ENCODE data around the gene GRIN2A. TPM values are rescaled to one million over a fixed set of nuclear protein-coding genes. Genes with fewer than 3 reads are reported as not detected.

GRIN2A gene
- total and polyA plus RNA-seq, 2 experiments from 2014 or later: 0.05 to 1.6 TPM

DNA sequence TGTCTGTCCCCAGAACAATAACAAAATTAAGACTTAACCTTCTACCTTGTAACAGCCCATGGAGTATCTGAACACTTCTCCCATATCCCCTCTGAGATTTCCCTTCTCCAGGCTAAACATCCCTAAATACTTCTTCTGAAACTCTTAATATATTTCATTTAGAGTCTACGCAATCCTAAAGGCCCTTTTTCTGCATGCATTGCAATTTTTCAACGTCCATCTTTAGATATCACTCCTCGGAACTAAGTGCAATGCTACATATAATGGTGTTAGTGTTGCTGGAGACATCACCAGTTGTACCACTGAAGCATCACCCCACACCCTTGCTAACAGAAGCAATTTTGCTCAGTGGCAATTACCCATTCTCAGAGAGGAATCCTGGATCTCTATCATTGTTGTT is 13.2 kb downstream of the GRIN2A start:
- no peaks in the 10 kb centered on the region for H3K79me2 ChIP-seq
- H3K36me3 ChIP-seq (replicated peaks; ENCODE audit: insufficient read depth, low read depth): no peaks in the 10 kb centered on the region
- no peak overlapping the region for H3K4me3 ChIP-seq
- 93% methylated on average over 3 of the region's 3 CpGs for WGBS (ENCODE audit: low lambda C conversion rate, missing lambda C conversion rate)
- H3K27ac ChIP-seq: no peak overlapping the region
- H3K9me3 ChIP-seq (ENCODE audit: low read depth): peaks cover 5% of the 10 kb centered on the region
- no peaks in the 10 kb centered on the region for H3K4me1 ChIP-seq (ENCODE audit: insufficient read depth)
- DNase-seq (ENCODE audit: low spot score): no peak
- TF ChIP-seq, protein P1, sequence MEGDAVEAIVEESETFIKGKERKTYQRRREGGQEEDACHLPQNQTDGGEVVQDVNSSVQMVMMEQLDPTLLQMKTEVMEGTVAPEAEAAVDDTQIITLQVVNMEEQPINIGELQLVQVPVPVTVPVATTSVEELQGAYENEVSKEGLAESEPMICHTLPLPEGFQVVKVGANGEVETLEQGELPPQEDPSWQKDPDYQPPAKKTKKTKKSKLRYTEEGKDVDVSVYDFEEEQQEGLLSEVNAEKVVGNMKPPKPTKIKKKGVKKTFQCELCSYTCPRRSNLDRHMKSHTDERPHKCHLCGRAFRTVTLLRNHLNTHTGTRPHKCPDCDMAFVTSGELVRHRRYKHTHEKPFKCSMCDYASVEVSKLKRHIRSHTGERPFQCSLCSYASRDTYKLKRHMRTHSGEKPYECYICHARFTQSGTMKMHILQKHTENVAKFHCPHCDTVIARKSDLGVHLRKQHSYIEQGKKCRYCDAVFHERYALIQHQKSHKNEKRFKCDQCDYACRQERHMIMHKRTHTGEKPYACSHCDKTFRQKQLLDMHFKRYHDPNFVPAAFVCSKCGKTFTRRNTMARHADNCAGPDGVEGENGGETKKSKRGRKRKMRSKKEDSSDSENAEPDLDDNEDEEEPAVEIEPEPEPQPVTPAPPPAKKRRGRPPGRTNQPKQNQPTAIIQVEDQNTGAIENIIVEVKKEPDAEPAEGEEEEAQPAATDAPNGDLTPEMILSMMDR (IDR thresholded peaks at IDR 0.05; ENCODE audit: poor library complexity): no peak
- no peak for TF ChIP-seq EZH2phosphoT487 (IDR thresholded peaks at IDR 0.05; ENCODE audit: low read depth, severe bottlenecking, unreplicated experiment)
- TF ChIP-seq EZH2 (IDR thresholded peaks at IDR 0.05; ENCODE audit: borderline replicate concordance): no peak
- H4K20me1 ChIP-seq (ENCODE audit: insufficient read depth, poor library complexity, severe bottlenecking): no peaks in the 10 kb centered on the region
- H3K9me2 ChIP-seq (replicated peaks; ENCODE audit: insufficient read depth): no peaks in the 10 kb centered on the region
- no peak overlapping the region for H3K4me2 ChIP-seq
- H2AFZ ChIP-seq: no peak overlapping the region
- H3K27me3 ChIP-seq: no peaks in the 10 kb centered on the region

DNA sequence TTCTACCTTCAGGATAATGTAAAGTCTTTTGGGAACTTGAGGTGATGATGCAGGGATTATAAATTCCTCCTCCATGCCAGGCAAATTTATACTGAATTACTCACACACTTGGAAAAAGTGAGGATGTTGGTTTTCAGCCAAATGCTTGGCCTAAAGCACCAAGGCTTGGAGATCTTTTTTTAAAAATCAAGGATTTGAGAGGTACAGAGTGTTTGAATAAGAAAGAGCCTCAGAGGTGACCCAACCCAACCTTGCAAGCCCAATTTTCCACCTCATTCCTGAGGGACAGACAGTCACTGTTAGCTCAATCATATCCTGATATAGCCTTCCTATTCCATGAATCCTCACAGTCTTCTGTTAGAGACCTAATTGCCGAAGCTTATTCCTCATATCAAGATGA is 14.0 kb downstream of the GRIN2A start:
- Histone ChIP-seq H3K4me1 (ENCODE audit: insufficient read depth) (no peaks in the 10 kb centered on the region), H3K4me3 (no peak overlapping the region), H3K9me2 (replicated peaks; ENCODE audit: insufficient read depth) (no peaks in the 10 kb centered on the region), H3K27me3 (no peaks in the 10 kb centered on the region), H3K9me3 (ENCODE audit: low read depth) (peaks cover 5% of the 10 kb centered on the region), H3K27ac (no peak overlapping the region), H3K4me2 (no peak overlapping the region), H4K20me1 (ENCODE audit: insufficient read depth, poor library complexity, severe bottlenecking) (no peaks in the 10 kb centered on the region), H3K79me2 (no peaks in the 10 kb centered on the region), H2AFZ (no peak overlapping the region), H3K36me3 (replicated peaks; ENCODE audit: insufficient read depth, low read depth) (no peaks in the 10 kb centered on the region)
- no peak for DNase-seq (ENCODE audit: low spot score)
- no peak for TF ChIP-seq EZH2 (IDR thresholded peaks at IDR 0.05; ENCODE audit: borderline replicate concordance)
- no peak for TF ChIP-seq EZH2phosphoT487 (IDR thresholded peaks at IDR 0.05; ENCODE audit: low read depth, severe bottlenecking, unreplicated experiment)
- TF ChIP-seq, protein P1 (IDR thresholded peaks at IDR 0.05; ENCODE audit: poor library complexity): no peak
- WGBS (ENCODE audit: low lambda C conversion rate, missing lambda C conversion rate): 100% methylated on average over 1 of the region's 1 CpG

DNA sequence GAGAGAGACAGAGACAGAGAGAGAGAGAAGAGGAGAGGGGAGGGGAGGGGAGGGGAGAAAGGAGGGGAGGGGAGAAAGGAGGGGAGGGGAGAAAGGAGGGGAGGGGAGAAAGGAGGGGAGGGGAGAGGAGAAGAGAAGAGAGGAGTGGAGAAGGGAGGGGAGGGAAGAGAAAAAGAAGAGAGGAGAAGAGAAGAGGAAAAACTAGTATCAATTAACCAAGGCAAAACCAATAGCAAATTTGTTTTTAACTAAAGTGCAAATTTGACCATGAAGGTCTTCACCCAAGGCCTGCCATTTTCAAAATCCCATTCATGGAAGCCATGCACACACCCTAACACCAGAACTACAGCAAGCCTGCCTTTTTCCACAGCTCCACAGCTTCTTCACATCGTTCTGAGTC is 16.6 kb downstream of the GRIN2A start:
- Histone ChIP-seq H3K9me3 (ENCODE audit: low read depth) (peaks cover 5% of the 10 kb centered on the region), H3K9me2 (replicated peaks; ENCODE audit: insufficient read depth) (no peaks in the 10 kb centered on the region), H2AFZ (no peak overlapping the region), H3K4me1 (ENCODE audit: insufficient read depth) (no peaks in the 10 kb centered on the region), H3K27ac (no peak overlapping the region), H4K20me1 (ENCODE audit: insufficient read depth, poor library complexity, severe bottlenecking) (no peaks in the 10 kb centered on the region), H3K79me2 (no peaks in the 10 kb centered on the region), H3K27me3 (no peaks in the 10 kb centered on the region), H3K4me3 (no peak overlapping the region), H3K36me3 (replicated peaks; ENCODE audit: insufficient read depth, low read depth) (no peaks in the 10 kb centered on the region), H3K4me2 (no peak overlapping the region)
- WGBS (ENCODE audit: low lambda C conversion rate, missing lambda C conversion rate): 85% methylated on average over 1 of the region's 1 CpG
- DNase-seq (ENCODE audit: low spot score): no peak
- TF ChIP-seq, protein P1 (IDR thresholded peaks at IDR 0.05; ENCODE audit: poor library complexity): no peak
- no peak for TF ChIP-seq EZH2 (IDR thresholded peaks at IDR 0.05; ENCODE audit: borderline replicate concordance)

DNA sequence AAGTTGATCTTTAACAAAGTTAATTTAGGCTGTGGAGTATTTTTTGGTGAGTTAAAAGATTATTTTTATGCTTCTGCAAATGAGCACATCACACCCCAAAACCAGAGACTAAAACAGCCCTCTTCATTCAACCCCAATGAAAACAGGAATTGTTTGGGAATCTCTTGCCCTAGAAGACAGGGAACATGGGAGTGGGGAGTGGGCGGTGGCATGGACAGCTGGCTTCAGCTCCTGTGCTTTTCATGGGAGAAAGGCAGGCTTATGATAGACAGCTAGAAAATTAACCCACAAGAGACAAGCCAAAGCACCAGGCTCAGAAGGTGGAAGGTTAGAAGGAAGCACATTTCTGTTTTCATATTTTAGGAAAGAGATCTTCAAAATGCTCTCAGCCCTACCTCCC is 19.2 kb downstream of the GRIN2A start:
- Histone ChIP-seq H3K4me1 (ENCODE audit: insufficient read depth) (no peaks in the 10 kb centered on the region), H3K79me2 (no peaks in the 10 kb centered on the region), H3K4me2 (no peak overlapping the region), H3K27me3 (no peaks in the 10 kb centered on the region), H3K4me3 (no peak overlapping the region), H3K27ac (no peak overlapping the region), H2AFZ (no peak overlapping the region), H4K20me1 (ENCODE audit: insufficient read depth, poor library complexity, severe bottlenecking) (no peaks in the 10 kb centered on the region), H3K9me3 (ENCODE audit: low read depth) (peaks cover 5% of the 10 kb centered on the region), H3K36me3 (replicated peaks; ENCODE audit: insufficient read depth, low read depth) (no peaks in the 10 kb centered on the region), H3K9me2 (replicated peaks; ENCODE audit: insufficient read depth) (no peaks in the 10 kb centered on the region)
- WGBS (ENCODE audit: low lambda C conversion rate, missing lambda C conversion rate): 72% methylated on average over 1 of the region's 1 CpG
- TF ChIP-seq EZH2phosphoT487 (IDR thresholded peaks at IDR 0.05; ENCODE audit: low read depth, severe bottlenecking, unreplicated experiment) (no peak), EZH2 (IDR thresholded peaks at IDR 0.05; ENCODE audit: borderline replicate concordance) (no peak)
- TF ChIP-seq, protein P1 (IDR thresholded peaks at IDR 0.05; ENCODE audit: poor library complexity): no peak
- no peak for DNase-seq (ENCODE audit: low spot score)

Measured in hepatocyte (in vitro differentiated cells).